A172 (cell line): ENCODE results near the gene KRTAP5-8. TPM values are rescaled to one million over a fixed set of nuclear protein-coding genes. Genes with fewer than 3 reads are reported as not detected.
"Not testable (repeated sequence)": the region's sequence is repeated elsewhere in the genome, so short reads cannot be mapped to it uniquely, and the experiment has no call there.

Source experiments
- DNase-seq: peaks from one replicate; pipeline ENCODE4 v3.0.0-alpha.2; 2015; ENCODE audit warnings: low spot score
- total RNA-seq: library from RNA; depleted of rRNA; stranded (reverse); fragments of >200 nt; shearing (Covaris generic); gene quantifications from 2 replicates; pipeline ENCODE4 v1.2.3, GENCODE V29; 2014

The KRTAP5-8 gene
- total RNA-seq, 1 experiment from 2014 or later = not detected

DNA sequence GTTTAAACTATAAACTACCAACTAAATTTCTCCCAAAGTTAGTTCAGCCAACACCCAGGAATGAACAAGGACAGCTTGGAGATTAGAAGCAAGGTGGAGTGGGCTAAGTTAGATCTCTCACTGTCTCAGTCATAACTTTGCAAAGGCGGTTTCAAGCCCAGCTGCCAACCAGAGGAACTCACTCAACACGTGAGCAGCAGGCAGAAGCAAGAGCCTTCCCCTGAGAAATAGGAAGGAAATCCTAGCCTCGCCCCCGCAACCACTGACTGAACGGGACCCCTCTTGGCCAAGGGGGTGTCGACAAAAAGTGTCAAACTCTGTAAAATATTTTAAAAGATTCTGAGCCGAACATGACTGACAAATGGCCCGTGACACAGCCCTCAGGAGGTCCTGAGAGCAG is 6.0 kb downstream of the KRTAP5-8 start:
- no peak for DNase-seq

DNA sequence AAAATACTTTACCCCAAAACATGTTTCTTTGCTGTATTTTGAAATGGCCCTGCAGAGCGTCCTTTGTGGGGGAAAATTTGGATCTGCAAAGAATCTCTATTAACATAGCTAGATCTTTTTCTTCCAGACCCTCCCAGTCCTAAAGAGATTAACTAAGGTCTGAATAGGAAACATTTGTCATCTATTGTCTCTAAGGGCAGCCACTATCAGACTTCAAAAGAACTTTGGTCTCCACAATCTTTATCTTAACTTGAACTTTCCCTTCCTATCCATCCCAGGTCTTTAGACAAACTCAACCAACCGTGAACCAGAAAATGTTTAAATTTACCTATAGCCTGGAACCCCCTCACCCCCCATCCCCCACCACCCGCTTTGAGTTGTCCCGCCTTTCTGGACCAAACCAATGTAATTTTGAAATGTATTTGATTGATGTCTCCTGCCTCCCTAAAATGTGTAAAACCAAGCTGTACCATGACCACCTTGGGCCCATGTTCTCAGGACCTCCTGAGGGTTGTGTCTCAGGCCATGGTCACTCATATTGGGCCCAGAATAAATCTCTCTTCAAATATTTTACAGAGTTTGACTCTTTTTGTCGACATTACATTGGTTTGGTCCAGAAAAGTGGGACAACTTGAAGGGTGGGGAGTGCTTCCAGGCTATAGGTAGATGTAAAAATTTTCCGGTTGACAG is 6.8 kb downstream of the KRTAP5-8 start:
- no peak for DNase-seq

DNA sequence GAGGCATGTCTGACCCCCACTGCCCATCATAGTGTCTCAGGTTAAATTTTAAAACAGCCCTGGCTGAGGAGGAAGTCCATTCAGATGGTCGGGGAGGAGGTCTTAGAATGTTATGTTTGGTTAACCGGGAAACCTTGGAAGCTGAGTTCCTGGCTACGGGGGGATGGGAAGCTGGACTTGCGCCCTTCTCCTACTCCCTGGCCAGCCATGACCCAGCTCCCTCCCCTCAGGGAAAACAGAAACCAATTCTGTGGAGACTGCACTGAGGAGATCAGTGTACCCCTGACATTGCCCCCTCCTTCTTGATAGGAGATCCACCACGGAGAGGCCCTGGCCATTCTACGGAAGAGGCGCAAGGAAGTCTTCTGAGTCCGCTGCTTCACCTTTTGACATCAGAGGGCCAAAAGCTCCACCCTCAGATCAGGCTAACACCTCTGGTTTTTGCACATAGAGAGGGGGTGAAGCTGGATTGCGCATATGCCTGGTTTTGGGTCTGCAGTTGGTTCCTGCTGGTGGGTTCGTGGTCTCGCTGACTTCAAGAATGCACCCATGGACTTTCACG is 7.7 kb downstream of the KRTAP5-8 start:
- no peak for DNase-seq

DNA sequence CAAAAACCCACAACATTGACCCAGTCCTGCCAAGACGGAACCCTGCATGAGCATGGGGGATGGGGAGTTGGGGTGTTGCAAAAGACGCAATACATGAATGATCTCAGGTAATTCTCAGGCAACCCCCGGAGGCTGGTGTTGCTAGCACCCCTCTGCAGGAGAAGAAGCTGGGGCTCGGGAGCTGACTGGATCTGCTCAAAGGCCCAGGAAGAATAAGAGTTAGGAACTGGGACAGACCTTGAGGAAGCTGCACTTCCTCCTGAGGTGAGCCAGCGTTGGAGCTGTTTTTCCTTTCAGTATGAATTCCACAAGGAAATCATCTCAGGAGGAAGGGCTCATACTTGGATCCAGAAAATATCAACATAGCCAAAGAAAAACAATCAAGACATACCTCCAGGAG is 10.3 kb downstream of the KRTAP5-8 start, which contains the start of gene KRTAP5-9:
Gene KRTAP5-9 (plus strand): TSS at position 301 of the 400 bp plus-strand sequence. CDS start 238 bp downstream, outside the sequence.
- no peak for DNase-seq

DNA sequence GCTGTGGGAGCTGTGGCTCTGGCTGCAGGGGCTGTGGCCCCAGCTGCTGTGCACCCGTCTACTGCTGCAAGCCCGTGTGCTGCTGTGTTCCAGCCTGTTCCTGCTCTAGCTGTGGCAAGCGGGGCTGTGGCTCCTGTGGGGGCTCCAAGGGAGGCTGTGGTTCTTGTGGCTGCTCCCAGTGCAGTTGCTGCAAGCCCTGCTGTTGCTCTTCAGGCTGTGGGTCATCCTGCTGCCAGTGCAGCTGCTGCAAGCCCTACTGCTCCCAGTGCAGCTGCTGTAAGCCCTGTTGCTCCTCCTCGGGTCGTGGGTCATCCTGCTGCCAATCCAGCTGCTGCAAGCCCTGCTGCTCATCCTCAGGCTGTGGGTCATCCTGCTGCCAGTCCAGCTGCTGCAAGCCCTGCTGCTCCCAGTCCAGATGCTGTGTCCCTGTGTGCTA is 10.9 kb downstream of the KRTAP5-8 start:
- DNase-seq = no peak

DNA sequence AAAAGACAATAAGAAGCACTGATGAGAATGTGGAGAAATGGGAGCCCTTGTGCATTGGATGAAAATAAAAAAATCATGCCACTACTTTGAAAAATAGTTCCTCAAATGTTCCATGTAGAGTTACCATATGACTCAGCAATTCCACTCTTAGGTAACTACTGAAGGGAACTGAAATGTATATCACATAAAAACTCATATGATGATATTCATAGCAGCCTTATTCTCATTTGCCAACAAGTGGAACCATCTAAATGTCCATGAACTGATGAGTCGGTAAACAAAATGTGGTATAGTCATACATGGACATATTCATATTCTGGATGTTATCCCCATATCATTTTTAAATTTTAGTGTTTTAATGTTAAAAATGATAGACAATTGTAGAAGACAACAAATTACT is 13.9 kb downstream of the KRTAP5-8 start:
- no peak for DNase-seq

DNA sequence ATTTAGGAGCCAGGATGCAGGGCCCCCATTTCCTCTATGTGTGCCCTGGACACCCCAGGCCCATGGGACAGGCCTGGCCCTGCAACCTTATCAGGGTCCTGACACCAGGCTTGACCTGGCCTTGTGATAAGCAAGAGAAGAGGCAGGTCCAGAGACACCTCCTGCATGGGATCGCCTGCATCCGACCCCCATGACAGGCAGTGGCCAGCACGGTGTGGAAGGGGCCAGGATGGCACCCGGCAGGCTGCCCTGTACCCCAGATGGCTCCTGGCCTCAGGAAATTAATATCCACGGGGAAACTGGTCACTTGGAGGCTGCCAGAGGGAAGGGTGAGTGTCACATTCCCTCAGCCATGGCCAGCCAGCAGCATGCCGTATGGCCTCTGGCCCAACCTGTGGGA is 17.2 kb downstream of the KRTAP5-8 start:
- no peak for DNase-seq

DNA sequence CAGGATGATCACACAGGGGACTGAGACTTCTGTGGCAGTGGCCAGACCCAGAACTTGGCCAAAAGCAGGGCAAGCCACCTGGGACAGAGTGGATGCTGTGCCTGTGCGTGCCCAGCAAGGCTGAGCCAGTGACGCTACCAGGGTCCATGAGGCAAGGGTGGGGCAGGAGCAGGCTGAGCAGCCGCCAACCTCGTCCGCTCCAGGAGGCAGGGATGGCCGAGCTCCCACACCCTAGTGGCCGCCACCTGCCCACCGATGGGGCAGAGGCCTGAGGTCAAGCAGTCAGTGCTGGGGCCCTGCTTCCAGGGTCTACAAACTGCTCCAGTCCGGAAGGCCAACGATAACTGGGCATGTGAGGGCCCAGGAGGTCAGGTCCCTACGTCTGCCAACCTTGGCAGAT is 17.7 kb downstream of the KRTAP5-8 start:
- DNase-seq = no peak

DNA sequence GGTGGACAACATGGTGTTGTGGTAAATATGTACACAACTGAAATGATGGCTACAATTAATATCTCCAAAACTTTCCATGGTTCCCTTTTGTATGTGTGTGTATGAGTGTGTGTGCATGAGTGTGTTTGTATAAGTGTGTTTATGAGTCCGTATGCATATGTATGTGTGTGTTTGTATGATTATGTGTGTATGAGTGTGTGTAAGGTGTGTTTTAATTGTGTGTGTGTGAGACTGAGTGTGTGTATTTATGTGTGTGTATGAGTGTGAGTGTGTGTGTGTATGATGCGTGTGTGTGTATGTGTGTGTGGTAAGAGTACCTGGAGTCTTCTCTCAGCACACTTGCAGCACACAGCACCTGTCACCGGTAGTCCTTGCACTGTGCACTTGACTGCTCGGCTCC is 18.2 kb downstream of the KRTAP5-8 start:
- no peak for DNase-seq

DNA sequence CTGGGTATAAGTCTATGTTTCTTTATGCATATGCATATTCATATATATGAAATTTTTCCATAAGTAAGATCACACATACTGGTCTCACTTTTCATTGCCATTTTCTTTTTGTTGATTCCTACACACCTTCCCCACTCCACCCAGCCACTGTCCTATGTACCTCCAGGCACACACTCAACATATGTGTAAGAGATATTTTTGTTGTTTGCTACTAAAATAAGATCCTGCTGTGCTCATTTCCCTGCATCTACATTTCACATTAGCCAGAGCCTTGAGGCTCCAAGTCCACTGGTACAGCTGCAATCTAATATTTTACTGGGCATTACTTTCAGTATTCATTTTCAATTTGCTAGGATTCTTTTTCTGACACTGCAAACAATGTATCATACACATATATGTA is 19.4 kb downstream of the KRTAP5-8 start:
- no peak for DNase-seq

DNA sequence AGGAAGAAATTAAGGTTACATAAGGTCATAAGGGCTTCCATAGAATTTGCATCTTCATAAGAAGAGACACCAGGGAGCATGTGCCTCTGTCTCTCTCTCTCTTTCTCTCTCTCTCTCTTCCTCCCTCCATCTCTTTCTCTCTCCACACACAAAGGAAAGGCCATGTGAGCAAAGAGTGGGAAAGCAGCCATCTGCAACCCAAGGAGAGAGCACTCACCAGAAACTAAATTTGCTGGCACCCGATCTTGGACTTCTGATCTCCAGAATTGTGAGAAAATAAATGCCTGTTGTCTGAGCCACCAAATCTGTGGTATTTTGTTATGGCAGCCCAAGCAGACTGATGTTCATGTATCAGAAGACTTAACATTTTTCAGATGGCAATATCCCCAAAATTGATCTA is 21.2 kb downstream of the KRTAP5-8 start:
- DNase-seq = no peak

DNA sequence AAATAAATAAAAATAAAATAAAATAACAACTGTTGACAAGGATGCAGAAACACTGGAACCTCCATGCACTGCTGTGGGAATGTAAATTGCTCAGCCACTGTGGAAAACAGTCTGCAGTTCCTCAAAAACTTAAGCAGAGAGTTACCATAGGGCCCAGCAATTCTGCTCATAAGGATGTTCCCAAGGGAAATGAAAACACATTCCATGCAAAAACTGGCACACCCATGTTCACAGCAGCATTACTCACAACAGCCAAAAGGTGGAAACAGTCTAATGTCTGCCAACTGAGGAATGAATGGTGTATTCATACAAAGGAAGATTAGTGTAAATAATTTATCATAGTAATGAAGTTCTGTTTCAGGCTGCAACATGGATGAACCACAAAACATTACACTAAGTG is 24.3 kb downstream of the KRTAP5-8 start:
- no peak for DNase-seq

DNA sequence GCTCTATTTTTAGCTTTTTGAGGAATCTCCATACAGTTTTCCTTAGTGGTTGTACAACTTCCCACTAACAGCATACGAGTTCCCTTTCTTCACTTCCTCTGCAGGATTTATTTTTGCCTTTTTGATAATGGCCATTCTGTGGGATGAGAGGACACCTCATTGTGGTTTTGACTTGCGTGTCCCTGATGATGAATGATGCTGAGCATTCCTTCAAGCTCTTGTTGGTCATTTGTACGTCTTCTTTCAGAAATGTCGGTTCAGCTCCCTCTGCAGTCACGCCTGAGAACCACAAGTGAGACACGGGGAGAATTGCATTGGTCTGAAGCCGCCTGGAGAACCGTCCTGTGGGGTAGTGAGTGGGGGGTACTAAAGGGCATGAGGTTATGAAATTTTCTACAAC is 25.6 kb downstream of the KRTAP5-8 start:
- DNase-seq = peak; percentile 82

DNA sequence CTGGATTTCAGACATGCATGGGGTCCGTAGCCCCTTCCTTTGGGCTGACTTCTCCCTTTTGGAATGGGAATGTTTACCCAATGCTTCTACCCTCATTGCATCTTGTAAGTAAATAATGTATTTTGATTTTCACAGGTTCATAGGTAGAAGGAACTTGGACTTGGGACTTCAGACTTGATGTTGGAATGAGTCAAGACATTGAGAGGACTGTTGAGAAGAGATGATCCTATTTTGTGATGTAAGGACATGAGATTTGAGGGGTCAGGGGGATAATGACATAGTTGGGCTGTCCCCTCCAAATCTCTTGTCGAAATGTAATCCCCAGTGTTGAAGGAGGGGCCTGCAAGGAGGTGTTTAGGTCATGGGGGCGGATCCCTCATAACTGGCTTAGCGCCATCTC is 26.6 kb downstream of the KRTAP5-8 start:
- DNase-seq = no peak

DNA sequence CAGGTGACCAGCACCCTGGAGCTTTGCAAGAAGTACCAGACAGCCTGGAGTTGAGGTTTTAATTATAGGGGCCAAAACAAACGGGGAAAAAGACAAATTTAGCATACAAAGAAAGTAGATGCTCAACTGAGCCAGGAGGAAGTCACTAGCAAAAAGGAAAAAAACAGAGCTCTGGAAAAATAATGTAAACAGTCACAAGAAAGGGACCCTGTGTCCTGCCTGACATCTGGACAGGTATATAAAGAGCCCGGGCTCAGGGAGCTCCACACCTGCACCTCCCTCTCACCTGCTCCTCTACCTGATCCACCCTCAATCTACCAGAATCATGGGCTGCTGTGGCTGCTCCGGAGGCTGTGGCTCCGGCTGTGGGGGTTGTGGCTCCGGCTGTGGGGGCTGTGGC is 27.4 kb downstream of the KRTAP5-8 start, which contains the start of gene KRTAP5-10:
Gene KRTAP5-10 (plus strand): TSS at position 301 of the 400 bp plus-strand sequence. CDS start 25 bp downstream, at position 326.
- no peak for DNase-seq

DNA sequence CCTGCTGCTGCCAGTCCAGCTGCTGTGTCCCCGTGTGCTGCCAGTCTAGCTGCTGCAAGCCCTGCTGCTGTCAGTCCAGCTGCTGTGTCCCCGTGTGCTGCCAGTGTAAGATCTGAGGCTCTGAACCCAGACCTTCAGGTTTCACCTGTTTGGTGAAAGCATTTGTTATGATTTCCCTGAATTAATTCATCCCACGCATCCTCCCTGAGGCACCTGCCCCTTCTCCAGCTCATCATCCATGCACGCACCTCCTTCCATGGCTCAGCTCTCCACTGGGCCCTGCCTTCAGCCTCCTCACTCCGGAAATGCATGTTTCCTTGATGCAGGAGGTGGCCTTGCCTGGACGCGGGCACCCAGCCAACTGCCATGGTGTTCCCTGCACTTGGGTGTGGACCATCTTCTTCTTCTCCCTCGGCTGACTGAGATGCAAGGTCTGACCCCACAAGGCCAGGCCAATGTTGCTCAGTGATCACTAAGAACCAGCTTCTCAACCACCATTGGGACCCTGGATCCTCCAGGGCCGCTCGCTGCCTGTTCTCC is 28.3 kb downstream of the KRTAP5-8 start:
- DNase-seq = no peak

DNA sequence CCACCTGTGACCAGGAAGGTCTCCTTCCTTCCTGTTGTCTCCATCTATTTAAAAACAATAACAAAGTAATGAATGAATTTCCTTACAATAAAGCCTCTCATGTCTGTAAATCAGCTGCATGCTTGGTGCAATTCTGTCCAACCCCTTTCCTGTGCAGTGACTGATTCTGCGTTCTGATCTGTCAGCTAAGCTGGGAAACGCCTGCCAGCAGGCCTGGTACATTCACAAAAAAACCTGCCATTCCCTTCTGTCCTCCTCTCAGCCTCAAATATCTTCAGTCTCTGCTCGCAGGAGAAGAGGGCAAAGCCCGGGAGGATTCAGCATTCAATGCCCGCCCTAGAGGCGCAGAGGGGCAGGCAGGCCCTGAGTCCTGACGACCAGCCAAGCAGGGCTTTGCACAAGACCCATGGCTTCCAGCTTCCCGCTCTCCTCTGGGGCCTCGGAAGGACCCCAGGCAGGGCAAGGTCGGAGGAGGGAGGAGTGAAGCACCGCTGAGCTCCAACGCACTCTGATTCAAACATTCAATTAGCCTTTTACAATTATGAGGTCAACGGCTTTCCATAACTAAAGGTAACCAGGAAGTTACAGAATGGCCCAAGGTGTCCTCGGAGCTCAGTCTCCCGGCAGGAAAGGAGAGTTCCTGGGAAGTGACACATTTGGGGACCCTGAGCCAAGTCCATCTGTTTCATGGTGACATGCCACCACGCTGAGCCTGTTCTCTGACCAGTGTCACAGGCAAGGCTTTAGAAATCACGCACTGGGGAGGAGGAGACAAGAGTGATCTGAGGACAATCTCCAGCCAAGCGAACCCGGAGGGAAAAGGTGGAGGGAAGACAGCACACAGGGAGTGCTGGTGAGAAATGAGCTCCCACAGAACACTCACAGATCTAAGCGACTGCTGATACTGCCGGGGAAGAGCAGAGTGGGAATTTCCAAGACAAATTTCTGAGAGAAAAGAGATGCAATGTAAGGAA is 29.1 kb downstream of the KRTAP5-8 start:
- DNase-seq = not testable (repeated sequence)

DNA sequence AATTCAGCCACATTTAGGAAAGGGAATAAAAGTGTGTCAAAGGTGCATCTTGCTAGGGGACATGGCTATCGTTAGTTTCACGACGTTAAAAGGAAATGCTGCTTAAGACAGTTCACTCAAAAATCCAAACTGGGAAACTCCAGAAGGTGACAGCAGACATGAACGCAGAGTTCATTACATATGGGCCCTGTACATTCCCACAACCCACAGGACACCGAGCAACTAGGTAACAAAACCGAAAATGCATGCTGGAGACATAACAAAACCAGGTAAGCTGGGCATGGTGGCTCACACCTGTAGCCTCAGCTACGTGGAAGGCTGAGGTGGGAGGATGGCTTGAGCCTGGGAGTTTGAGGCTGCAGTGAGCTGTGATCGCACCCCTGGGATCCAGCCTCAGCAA is 29.8 kb downstream of the KRTAP5-8 start:
- not testable (repeated sequence) for DNase-seq

DNA sequence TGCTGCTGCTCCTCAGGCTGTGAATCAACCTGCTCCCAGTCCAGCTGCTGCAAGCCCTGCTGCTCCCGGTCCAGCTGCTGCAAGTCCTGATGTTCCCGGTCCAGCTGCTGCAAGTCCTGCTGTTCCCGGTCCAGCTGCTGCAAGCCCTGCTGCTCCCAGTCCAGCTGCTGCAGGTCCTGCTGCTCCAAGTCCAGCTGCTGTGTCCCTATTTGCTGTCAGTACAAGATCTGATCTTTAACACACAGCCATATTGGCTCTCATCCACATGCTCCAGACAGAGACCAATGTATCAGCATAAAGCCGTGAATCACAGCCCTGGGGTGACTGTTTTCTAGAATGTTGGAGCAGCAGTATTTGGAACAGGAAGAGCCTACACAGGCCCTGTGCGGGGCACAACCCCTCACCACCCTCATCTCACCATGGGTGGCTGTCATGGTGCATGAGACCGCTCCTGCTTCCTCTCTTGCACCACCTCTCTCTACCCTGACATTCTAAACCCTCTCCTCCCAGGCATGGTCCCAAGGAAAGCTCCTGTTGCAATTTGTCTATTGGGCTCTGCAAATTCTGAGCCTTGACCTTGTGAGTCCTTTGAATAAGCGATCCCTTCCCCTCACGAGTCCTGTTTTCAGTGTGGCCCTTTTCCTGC is 31.0 kb downstream of the KRTAP5-8 start:
- no peak for DNase-seq

DNA sequence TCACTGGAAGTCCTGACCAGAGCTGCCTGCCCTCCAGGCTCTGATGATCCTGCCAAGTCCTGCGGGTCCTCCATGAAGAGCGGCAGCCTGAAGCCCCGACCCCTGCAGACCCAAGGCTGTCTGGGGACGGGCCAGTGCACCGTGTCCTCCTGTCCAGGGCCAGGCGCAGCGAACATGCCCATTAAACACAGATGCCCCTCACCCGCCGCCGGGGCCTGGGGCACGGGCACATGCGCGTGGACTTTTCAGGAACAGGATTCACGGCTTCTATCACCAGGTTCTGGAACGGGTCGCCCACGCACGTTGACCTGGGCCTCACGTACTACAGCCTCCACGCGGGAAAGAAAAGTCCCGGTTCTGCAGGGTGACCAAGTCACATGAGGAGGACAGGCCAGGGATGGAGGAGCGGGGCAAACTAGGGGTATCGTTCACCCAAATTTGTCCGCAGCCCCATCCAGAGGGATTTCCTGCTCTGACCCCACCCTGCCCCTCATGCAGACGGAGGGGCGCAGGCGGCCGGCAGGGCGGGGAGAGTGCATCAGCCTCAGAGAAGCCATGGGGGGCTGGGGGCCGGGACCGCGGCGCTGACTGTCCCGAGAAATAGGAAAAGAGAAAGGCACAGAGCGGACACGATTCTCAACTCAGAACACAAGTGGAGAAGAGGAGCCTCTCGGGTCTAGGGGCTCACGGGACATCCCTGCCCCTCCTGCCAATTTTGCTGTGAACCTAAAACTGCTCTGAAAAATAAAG is 33.5 kb downstream of the KRTAP5-8 start:
- DNase-seq = not testable (repeated sequence)

DNA sequence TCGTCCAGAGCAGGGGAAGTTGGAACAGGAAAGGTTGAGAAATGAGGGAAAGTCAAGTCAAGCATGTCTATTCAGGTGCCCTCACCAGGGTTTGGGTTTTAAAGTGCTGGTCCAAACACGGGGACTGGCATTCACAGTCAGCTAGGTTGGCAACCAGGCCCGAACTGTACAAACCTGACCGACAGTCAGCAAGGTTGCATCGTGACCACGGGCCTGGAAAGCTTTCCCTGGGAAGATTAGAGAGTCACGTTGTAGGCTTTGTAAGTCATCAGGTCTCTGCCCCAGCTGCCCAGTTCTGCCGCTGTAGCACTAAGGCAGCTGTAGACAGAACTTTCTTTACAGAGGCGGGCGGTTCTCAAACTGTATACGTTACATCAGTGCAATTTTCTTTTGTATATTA is 35.0 kb downstream of the KRTAP5-8 start:
- no peak for DNase-seq
